GM23338 (cell line): ENCODE measurements around the gene SCN2A. TPM values are rescaled to one million over a fixed set of nuclear protein-coding genes. Genes with fewer than 3 reads are reported as not detected.

Experiments used
- ATAC-seq: fragments of 200-7000 bp; cut with Tn5 transposase; 3 replicates; pipeline ENCODE4 v1.9.1; 2020
- DNase-seq: peaks from one replicate; pipeline ENCODE4 v3.0.0-alpha.2; 2015; ENCODE audit warnings: low spot score
- H2AFZ ChIP-seq: fragments of 200-600 bp; sonication (generic); 2 replicates; pipeline ENCODE4 v1.8.0; 2016; ENCODE audit warnings: antibody characterized with exemption, mild to moderate bottlenecking, moderate library complexity
- H3F3A ChIP-seq: fragments of 200-600 bp; sonication (generic); replicated peaks from 2 replicates; pipeline ENCODE4 v1.8.0; 2017; ENCODE audit warnings: antibody characterized with exemption, mixed run types, low read depth
- H3K27ac ChIP-seq: fragments of 200-600 bp; sonication (generic); 2 replicates; pipeline ENCODE4 v1.6.1; 2016; ENCODE audit warnings: low read depth
- H3K27me3 ChIP-seq: fragments of 200-600 bp; sonication (generic); 2 replicates; pipeline ENCODE4 v1.8.0; 2016; ENCODE audit warnings: mild to moderate bottlenecking, mixed run types, moderate library complexity; ENCODE audit not compliant: insufficient read depth
- H3K36me3 ChIP-seq: fragments of 200-600 bp; sonication (generic); 2 replicates; pipeline ENCODE4 v1.8.0; 2016; ENCODE audit warnings: mild to moderate bottlenecking; ENCODE audit not compliant: insufficient read depth
- H3K4me1 ChIP-seq: fragments of 200-600 bp; sonication (generic); 2 replicates; pipeline ENCODE4 v1.8.0; 2016; ENCODE audit warnings: mild to moderate bottlenecking, moderate library complexity; ENCODE audit not compliant: insufficient read depth
- H3K4me2 ChIP-seq: fragments of 200-600 bp; sonication (generic); 2 replicates; pipeline ENCODE4 v1.7.1; 2017; ENCODE audit warnings: mixed run types
- H3K4me3 ChIP-seq: fragments of 200-600 bp; sonication (generic); 2 replicates; pipeline ENCODE4 v1.6.1; 2016; ENCODE audit warnings: mixed run types
- H3K79me2 ChIP-seq: fragments of 200-600 bp; sonication (generic); replicated peaks from 2 replicates; pipeline ENCODE4 v1.8.0; 2017; ENCODE audit warnings: mild to moderate bottlenecking; ENCODE audit not compliant: insufficient read depth
- H3K9me2 ChIP-seq: fragments of 200-600 bp; sonication (generic); 2 replicates; pipeline ENCODE4 v1.8.0; 2017; ENCODE audit not compliant: insufficient read depth
- H4K20me1 ChIP-seq: fragments of 200-600 bp; sonication (generic); replicated peaks from 2 replicates; pipeline ENCODE4 v1.8.0; 2017; ENCODE audit warnings: mild to moderate bottlenecking; ENCODE audit not compliant: insufficient read depth
- H3K27ac Mint-ChIP-seq: 2 replicates; pipeline ENCODE4 v1.8.0; 2020; ENCODE audit warnings: inconsistent platforms, mild to moderate bottlenecking, moderate library complexity, mixed read lengths
- H3K27me3 Mint-ChIP-seq: 3 replicates; pipeline ENCODE4 v1.8.0; 2022; ENCODE audit warnings: low read depth, mild to moderate bottlenecking, moderate library complexity, mixed read lengths, inconsistent platforms; ENCODE audit not compliant: insufficient read depth, poor library complexity
- H3K36me3 Mint-ChIP-seq: 3 replicates; pipeline ENCODE4 v1.8.0; 2021; ENCODE audit warnings: low read depth, mild to moderate bottlenecking, inconsistent platforms, moderate library complexity, mixed read lengths
- H3K4me1 Mint-ChIP-seq: 3 replicates; pipeline ENCODE4 v1.8.0; 2020; ENCODE audit warnings: mild to moderate bottlenecking, inconsistent platforms, mixed read lengths
- H3K4me3 Mint-ChIP-seq: 3 replicates; pipeline ENCODE4 v1.8.0; 2021; ENCODE audit warnings: moderate library complexity, mild to moderate bottlenecking, inconsistent platforms, mixed read lengths
- H3K9me3 Mint-ChIP-seq: 3 replicates; pipeline ENCODE4 v1.8.0; 2020; ENCODE audit warnings: moderate library complexity, mild to moderate bottlenecking, inconsistent platforms, mixed read lengths
- CREB1 ChIP-seq: fragments of 250-450 bp; sonication (Bioruptor Pico); IDR thresholded peaks from 2 replicates; pipeline ENCODE4 v1.5.0; 2020; ENCODE audit warnings: low read depth, mild to moderate bottlenecking, moderate library complexity
- JUNB ChIP-seq: IDR thresholded peaks from one replicate; pipeline ENCODE4 v1.6.1; 2016; ENCODE audit warnings: antibody characterized with exemption; ENCODE audit not compliant: unreplicated experiment
- NANOG ChIP-seq: IDR thresholded peaks from 2 replicates; pipeline ENCODE4 v1.6.1; 2016; ENCODE audit warnings: antibody characterized with exemption, borderline replicate concordance
- POLR2AphosphoS5 ChIP-seq: IDR thresholded peaks from 2 replicates; pipeline ENCODE4 v1.6.1; 2016; ENCODE audit warnings: antibody characterized with exemption, low read depth
- STAT1 ChIP-seq: IDR thresholded peaks from one replicate; pipeline ENCODE4 v1.6.1; 2016; ENCODE audit warnings: antibody characterized with exemption; ENCODE audit not compliant: unreplicated experiment
- ZNF114 ChIP-seq: fragments of 250-450 bp; sonication (Bioruptor Pico); IDR thresholded peaks from 2 replicates; pipeline ENCODE4 v1.5.0; 2020; ENCODE audit warnings: mild to moderate bottlenecking, moderate library complexity
- ZNF331 ChIP-seq: fragments of 250-450 bp; sonication (Bioruptor Pico); IDR thresholded peaks from 2 replicates; pipeline ENCODE4 v1.5.0; 2020; ENCODE audit warnings: low read depth, mild to moderate bottlenecking, moderate library complexity
- polyA plus RNA-seq: library from polyadenylated mRNA; unstranded; fragments of >200 nt; fragmentation: Nextera tagmentation; extraction: Ambion mirVana; gene quantifications from 2 replicates; pipeline ENCODE4 v1.2.1, GENCODE V29; 2016
- total RNA-seq: library from RNA; depleted of rRNA; stranded (reverse); fragments of >200 nt; shearing (Covaris generic); gene quantifications from 2 replicates; pipeline ENCODE4 v1.2.3, GENCODE V29; 2014
- TF ChIP-seq, protein P1 (sequence below), 2 experiments: fragments of 200-600 bp in 1 of 2; sonication (generic) in 1 of 2; conservative IDR thresholded peaks; 2 replicates each; pipeline versions ENCODE4 v1.5.1 to v1.6.1; 2016 to 2017; ENCODE audit warnings: antibody characterized with exemption in 2 of 2, low read depth in 2 of 2, mild to moderate bottlenecking in 2 of 2, moderate library complexity in 1 of 2
- TF ChIP-seq, protein P2 (sequence below): IDR thresholded peaks from 2 replicates; pipeline ENCODE4 v1.6.1; 2016; ENCODE audit warnings: antibody characterized with exemption
- TF ChIP-seq, protein P3 (sequence below): fragments of 250-450 bp; sonication (Bioruptor Pico); IDR thresholded peaks from 2 replicates; pipeline ENCODE4 v1.5.0; 2020; ENCODE audit warnings: mild to moderate bottlenecking, moderate library complexity

The SCN2A gene
- total and polyA plus RNA-seq, 2 experiments from 2014 or later = 0.45 to 0.52 TPM

DNA sequence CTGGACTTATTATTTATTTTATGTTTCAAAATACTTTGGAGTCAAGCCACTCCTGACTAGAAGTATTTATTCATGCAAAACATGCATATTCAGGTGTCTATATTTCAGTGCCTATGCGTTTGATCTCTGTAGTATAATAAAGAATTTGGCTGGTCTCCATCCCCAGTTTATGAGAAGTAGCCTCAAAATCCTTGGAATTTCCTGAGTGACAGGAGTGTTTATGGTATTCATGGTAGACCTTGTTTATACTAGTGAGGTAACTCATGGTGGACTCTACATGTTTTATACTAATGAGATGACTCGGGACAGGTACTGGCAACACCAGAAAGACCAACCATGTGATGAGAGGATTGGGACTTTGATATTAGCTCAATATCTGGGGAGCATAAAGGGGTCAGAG lies 186.3 kb downstream of the SCN2A start:
- H3K27me3 Mint-ChIP-seq = peaks cover 2% of the 10 kb centered on the region
- Histone ChIP-seq H3K4me1 (no peaks in the 10 kb centered on the region), H3K27ac (no peak overlapping the region), H4K20me1 (no peaks in the 10 kb centered on the region), H3K4me3 (no peak overlapping the region), H3K4me2 (no peak overlapping the region), H3F3A (no peaks in the 10 kb centered on the region), H2AFZ (no peak overlapping the region), H3K79me2 (no peaks in the 10 kb centered on the region), H3K9me2 (no peaks in the 10 kb centered on the region), H3K27me3 (no peaks in the 10 kb centered on the region), H3K36me3 (0 out of 2 replicates have a peak, but pooled peaks cover 3% of the 10 kb centered on the region)
- H3K36me3 Mint-ChIP-seq = peaks cover 33% of the 10 kb centered on the region
- TF ChIP-seq ZNF331 = no peak
- no peak for TF ChIP-seq ZNF114 (CRISPR knock-in tag)
- TF ChIP-seq, protein P1, sequence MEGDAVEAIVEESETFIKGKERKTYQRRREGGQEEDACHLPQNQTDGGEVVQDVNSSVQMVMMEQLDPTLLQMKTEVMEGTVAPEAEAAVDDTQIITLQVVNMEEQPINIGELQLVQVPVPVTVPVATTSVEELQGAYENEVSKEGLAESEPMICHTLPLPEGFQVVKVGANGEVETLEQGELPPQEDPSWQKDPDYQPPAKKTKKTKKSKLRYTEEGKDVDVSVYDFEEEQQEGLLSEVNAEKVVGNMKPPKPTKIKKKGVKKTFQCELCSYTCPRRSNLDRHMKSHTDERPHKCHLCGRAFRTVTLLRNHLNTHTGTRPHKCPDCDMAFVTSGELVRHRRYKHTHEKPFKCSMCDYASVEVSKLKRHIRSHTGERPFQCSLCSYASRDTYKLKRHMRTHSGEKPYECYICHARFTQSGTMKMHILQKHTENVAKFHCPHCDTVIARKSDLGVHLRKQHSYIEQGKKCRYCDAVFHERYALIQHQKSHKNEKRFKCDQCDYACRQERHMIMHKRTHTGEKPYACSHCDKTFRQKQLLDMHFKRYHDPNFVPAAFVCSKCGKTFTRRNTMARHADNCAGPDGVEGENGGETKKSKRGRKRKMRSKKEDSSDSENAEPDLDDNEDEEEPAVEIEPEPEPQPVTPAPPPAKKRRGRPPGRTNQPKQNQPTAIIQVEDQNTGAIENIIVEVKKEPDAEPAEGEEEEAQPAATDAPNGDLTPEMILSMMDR (conservative IDR thresholded peaks at IDR 0.05; ENCODE audit: low read depth in 2 of 2) = no peak
- TF ChIP-seq NANOG = no peak
- TF ChIP-seq CREB1 (CRISPR knock-in tag) = no peak
- TF ChIP-seq, protein P2, sequence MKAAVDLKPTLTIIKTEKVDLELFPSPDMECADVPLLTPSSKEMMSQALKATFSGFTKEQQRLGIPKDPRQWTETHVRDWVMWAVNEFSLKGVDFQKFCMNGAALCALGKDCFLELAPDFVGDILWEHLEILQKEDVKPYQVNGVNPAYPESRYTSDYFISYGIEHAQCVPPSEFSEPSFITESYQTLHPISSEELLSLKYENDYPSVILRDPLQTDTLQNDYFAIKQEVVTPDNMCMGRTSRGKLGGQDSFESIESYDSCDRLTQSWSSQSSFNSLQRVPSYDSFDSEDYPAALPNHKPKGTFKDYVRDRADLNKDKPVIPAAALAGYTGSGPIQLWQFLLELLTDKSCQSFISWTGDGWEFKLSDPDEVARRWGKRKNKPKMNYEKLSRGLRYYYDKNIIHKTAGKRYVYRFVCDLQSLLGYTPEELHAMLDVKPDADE = no peak
- no peak for TF ChIP-seq POLR2AphosphoS5
- no peak for TF ChIP-seq JUNB
- TF ChIP-seq STAT1 = no peak
- TF ChIP-seq, protein P3, sequence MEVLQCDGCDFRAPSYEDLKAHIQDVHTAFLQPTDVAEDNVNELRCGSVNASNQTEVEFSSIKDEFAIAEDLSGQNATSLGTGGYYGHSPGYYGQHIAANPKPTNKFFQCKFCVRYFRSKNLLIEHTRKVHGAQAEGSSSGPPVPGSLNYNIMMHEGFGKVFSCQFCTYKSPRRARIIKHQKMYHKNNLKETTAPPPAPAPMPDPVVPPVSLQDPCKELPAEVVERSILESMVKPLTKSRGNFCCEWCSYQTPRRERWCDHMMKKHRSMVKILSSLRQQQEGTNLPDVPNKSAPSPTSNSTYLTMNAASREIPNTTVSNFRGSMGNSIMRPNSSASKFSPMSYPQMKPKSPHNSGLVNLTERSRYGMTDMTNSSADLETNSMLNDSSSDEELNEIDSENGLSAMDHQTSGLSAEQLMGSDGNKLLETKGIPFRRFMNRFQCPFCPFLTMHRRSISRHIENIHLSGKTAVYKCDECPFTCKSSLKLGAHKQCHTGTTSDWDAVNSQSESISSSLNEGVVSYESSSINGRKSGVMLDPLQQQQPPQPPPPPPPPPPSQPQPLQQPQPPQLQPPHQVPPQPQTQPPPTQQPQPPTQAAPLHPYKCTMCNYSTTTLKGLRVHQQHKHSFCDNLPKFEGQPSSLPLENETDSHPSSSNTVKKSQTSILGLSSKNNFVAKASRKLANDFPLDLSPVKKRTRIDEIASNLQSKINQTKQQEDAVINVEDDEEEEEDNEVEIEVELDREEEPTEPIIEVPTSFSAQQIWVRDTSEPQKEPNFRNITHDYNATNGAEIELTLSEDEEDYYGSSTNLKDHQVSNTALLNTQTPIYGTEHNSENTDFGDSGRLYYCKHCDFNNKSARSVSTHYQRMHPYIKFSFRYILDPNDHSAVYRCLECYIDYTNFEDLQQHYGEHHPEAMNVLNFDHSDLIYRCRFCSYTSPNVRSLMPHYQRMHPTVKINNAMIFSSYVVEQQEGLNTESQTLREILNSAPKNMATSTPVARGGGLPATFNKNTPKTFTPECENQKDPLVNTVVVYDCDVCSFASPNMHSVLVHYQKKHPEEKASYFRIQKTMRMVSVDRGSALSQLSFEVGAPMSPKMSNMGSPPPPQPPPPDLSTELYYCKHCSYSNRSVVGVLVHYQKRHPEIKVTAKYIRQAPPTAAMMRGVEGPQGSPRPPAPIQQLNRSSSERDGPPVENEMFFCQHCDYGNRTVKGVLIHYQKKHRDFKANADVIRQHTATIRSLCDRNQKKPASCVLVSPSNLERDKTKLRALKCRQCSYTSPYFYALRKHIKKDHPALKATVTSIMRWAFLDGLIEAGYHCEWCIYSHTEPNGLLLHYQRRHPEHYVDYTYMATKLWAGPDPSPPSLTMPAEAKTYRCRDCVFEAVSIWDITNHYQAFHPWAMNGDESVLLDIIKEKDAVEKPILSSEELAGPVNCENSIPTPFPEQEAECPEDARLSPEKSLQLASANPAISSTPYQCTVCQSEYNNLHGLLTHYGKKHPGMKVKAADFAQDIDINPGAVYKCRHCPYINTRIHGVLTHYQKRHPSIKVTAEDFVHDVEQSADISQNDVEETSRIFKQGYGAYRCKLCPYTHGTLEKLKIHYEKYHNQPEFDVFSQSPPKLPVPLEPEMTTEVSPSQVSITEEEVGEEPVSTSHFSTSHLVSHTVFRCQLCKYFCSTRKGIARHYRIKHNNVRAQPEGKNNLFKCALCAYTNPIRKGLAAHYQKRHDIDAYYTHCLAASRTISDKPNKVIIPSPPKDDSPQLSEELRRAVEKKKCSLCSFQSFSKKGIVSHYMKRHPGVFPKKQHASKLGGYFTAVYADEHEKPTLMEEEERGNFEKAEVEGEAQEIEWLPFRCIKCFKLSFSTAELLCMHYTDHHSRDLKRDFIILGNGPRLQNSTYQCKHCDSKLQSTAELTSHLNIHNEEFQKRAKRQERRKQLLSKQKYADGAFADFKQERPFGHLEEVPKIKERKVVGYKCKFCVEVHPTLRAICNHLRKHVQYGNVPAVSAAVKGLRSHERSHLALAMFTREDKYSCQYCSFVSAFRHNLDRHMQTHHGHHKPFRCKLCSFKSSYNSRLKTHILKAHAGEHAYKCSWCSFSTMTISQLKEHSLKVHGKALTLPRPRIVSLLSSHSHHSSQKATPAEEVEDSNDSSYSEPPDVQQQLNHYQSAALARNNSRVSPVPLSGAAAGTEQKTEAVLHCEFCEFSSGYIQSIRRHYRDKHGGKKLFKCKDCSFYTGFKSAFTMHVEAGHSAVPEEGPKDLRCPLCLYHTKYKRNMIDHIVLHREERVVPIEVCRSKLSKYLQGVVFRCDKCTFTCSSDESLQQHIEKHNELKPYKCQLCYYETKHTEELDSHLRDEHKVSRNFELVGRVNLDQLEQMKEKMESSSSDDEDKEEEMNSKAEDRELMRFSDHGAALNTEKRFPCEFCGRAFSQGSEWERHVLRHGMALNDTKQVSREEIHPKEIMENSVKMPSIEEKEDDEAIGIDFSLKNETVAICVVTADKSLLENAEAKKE (CRISPR knock-in tag) = no peak
- DNase-seq = no peak
- H3K9me3 Mint-ChIP-seq = peaks cover 34% of the 10 kb centered on the region
- ATAC-seq = no peak
- H3K27ac Mint-ChIP-seq = no peak overlapping the region
- H3K4me1 Mint-ChIP-seq = peaks cover 4% of the 10 kb centered on the region
- no peak overlapping the region for H3K4me3 Mint-ChIP-seq
